Endodermal cell (in vitro differentiated cells): ENCODE measurements around the gene ZNF473. TPM values are rescaled to one million over a fixed set of nuclear protein-coding genes. Genes with fewer than 3 reads are reported as not detected.

Experiments
- DNase-seq: peaks from one replicate; pipeline ENCODE4 v3.0.0-alpha.2; 2017
- H3K27ac ChIP-seq: 2 replicates; pipeline ENCODE4 v1.5.1; 2013; ENCODE audit warnings: mild to moderate bottlenecking, low read depth, low read length, moderate library complexity
- H3K27me3 ChIP-seq: 2 replicates; pipeline ENCODE4 v1.6.1; 2013; ENCODE audit warnings: mild to moderate bottlenecking, low read length, moderate library complexity; ENCODE audit not compliant: insufficient read depth, control insufficient read depth, poor library complexity, severe bottlenecking
- H3K36me3 ChIP-seq: 2 replicates; pipeline ENCODE4 v1.7.0; 2013; ENCODE audit warnings: mild to moderate bottlenecking, low read length, moderate library complexity; ENCODE audit not compliant: control insufficient read depth, insufficient read depth
- H3K4me1 ChIP-seq: one replicate; pipeline ENCODE4 v1.7.0; 2013; ENCODE audit warnings: low read length; ENCODE audit not compliant: control insufficient read depth, insufficient read depth
- H3K4me3 ChIP-seq: 2 replicates; pipeline ENCODE4 v1.5.1; 2013; ENCODE audit warnings: mild to moderate bottlenecking, low read length, moderate library complexity
- H3K9ac ChIP-seq: 2 replicates; pipeline ENCODE4 v1.6.1; 2013; ENCODE audit warnings: mild to moderate bottlenecking, low read length, moderate library complexity; ENCODE audit not compliant: poor library complexity, severe bottlenecking; ENCODE audit errors: extremely low read depth
- H3K9me3 ChIP-seq: 2 replicates; pipeline ENCODE4 v1.6.1; 2013; ENCODE audit warnings: mild to moderate bottlenecking, low read length, moderate library complexity; ENCODE audit not compliant: control insufficient read depth
- H3K27ac Mint-ChIP-seq: 2 replicates; pipeline ENCODE4 v1.8.0; 2020; ENCODE audit warnings: mixed read lengths
- H3K27me3 Mint-ChIP-seq: 2 replicates; pipeline ENCODE4 v1.8.0; 2021; ENCODE audit warnings: mild to moderate bottlenecking, mixed read lengths; ENCODE audit not compliant: insufficient read depth
- H3K36me3 Mint-ChIP-seq: 2 replicates; pipeline ENCODE4 v1.8.0; 2020; ENCODE audit warnings: low read depth, mixed read lengths
- H3K4me1 Mint-ChIP-seq: 2 replicates; pipeline ENCODE4 v1.8.0; 2020; ENCODE audit warnings: mixed read lengths
- H3K4me3 Mint-ChIP-seq: 2 replicates; pipeline ENCODE4 v1.8.0; 2020; ENCODE audit warnings: mild to moderate bottlenecking, moderate library complexity, mixed read lengths
- H3K9me3 Mint-ChIP-seq: 2 replicates; pipeline ENCODE4 v1.8.0; 2020; ENCODE audit warnings: mild to moderate bottlenecking, mixed read lengths
- WGBS, 2 experiments: methylation state at CpG; one replicate each; pipeline versions ENCODE4 v1.1.5 to v1.1.7; 2013; ENCODE audit warnings: missing lambda C conversion rate in 2 of 2, mixed read lengths in 1 of 2; ENCODE audit not compliant: insufficient coverage in 1 of 2, insufficient read length in 1 of 2; 5-methylcytosine and 5-hydroxymethylcytosine counted together
- total RNA-seq, 2 donors: library from RNA; stranded (reverse); fragmentation: NEBNext Ultra II Directional in 1 of 2; extraction: Animal tissue kit (Norgen Biotek cat#: 25700) in 1 of 2; gene quantifications; 2 replicates in 1 of 2; 3 replicates in 1 of 2; pipeline ENCODE4 v1.2.1, GENCODE V29; 2021
- TF ChIP-seq, protein P1 (sequence below): fragments of 200-600 bp; sonication (generic); conservative IDR thresholded peaks from 2 replicates; pipeline ENCODE4 v1.5.0; 2021; ENCODE audit warnings: antibody characterized with exemption, mild to moderate bottlenecking

Gene ZNF473
- total RNA-seq, 2 donors from 2014 or later, result 9.5 to 12.0 TPM

DNA sequence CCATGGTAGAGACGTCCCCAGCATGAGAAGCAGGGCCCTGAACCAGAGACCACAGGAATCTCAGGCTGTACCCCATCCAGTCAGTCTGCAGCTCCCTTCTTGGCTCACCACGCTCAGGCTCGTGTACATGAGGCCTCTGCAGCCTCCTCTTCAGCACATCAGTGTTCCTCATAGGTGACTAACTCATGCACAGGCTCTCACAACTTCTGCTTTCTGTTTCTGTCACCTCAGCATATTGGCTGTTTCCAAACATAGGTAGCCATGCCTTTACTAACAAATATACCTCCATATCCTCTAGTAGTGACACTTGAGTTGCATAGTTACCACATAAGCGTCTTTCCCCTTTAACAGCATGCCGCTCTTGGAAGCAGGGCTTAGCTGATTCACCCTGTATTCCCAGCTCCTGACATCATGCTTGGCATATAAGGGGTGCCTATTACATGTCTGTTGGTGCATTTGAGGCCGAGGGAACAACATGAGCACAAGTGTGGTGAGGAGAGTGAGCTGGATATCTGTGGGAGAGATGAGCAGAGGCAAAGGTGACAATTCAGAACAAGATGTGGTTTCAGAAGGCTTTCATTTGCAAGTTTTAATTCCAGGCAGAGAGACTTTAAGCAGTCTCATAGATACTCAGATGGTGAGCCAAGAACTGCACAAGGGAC is 16.7 kb downstream of the ZNF473 start:
- TF ChIP-seq, protein P1, sequence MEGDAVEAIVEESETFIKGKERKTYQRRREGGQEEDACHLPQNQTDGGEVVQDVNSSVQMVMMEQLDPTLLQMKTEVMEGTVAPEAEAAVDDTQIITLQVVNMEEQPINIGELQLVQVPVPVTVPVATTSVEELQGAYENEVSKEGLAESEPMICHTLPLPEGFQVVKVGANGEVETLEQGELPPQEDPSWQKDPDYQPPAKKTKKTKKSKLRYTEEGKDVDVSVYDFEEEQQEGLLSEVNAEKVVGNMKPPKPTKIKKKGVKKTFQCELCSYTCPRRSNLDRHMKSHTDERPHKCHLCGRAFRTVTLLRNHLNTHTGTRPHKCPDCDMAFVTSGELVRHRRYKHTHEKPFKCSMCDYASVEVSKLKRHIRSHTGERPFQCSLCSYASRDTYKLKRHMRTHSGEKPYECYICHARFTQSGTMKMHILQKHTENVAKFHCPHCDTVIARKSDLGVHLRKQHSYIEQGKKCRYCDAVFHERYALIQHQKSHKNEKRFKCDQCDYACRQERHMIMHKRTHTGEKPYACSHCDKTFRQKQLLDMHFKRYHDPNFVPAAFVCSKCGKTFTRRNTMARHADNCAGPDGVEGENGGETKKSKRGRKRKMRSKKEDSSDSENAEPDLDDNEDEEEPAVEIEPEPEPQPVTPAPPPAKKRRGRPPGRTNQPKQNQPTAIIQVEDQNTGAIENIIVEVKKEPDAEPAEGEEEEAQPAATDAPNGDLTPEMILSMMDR, result no peak
- WGBS, 2 experiments, result 92 to 94% methylated on average over 4 to 6 of the region's 6 CpGs
- Mint-ChIP-seq H3K4me3 (no peak overlapping the region), H3K27me3 (no peaks in the 10 kb centered on the region), H3K27ac (no peak overlapping the region), H3K4me1 (no peaks in the 10 kb centered on the region), H3K9me3 (peaks cover 63% of the 10 kb centered on the region), H3K36me3 (peaks cover 93% of the 10 kb centered on the region)
- Histone ChIP-seq H3K27me3 (no peaks in the 10 kb centered on the region), H3K9me3 (peaks cover 63% of the 10 kb centered on the region), H3K9ac (no peak overlapping the region), H3K36me3 (peaks cover 94% of the 10 kb centered on the region), H3K27ac (no peak overlapping the region), H3K4me1 (no peaks in the 10 kb centered on the region), H3K4me3 (peak overlapping the region; percentile 27)
- DNase-seq, result no peak

DNA sequence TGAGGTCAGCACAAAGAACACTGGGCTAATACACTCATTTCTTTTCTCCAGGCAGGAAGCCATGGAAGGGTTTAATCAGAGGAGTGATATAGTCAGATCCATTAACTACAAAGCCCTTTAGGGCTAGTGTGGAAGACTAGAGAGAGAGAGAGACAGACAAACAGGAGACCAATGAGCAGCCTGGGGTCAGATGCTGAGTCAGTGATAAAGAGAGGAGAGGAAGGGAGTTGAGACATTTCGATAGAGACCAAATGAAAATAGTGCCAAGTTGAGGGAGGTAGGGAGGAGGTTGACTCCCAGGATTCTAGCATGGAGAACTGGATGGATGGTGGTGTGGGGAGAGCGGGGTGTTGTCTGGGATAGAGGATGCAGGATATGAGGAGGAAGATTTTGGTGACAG is 18.2 kb downstream of the ZNF473 start:
- H3K4me1 ChIP-seq, result no peaks in the 10 kb centered on the region
- peaks cover 78% of the 10 kb centered on the region for H3K9me3 ChIP-seq
- WGBS, 2 experiments, result 94 to 100% methylated on average over 1 to 2 of the region's 2 CpGs
- peaks cover 96% of the 10 kb centered on the region for H3K36me3 ChIP-seq
- no peak overlapping the region for H3K9ac ChIP-seq
- H3K36me3 Mint-ChIP-seq, result peaks cover 99% of the 10 kb centered on the region
- no peaks in the 10 kb centered on the region for H3K27me3 ChIP-seq
- no peak overlapping the region for H3K27ac ChIP-seq
- H3K9me3 Mint-ChIP-seq, result peaks cover 78% of the 10 kb centered on the region
- H3K27ac Mint-ChIP-seq, result no peak overlapping the region
- H3K4me3 ChIP-seq, result no peak overlapping the region
- DNase-seq, result no peak
- H3K27me3 Mint-ChIP-seq, result no peaks in the 10 kb centered on the region
- H3K4me3 Mint-ChIP-seq, result no peak overlapping the region
- TF ChIP-seq, protein P1, result no peak
- no peaks in the 10 kb centered on the region for H3K4me1 Mint-ChIP-seq

DNA sequence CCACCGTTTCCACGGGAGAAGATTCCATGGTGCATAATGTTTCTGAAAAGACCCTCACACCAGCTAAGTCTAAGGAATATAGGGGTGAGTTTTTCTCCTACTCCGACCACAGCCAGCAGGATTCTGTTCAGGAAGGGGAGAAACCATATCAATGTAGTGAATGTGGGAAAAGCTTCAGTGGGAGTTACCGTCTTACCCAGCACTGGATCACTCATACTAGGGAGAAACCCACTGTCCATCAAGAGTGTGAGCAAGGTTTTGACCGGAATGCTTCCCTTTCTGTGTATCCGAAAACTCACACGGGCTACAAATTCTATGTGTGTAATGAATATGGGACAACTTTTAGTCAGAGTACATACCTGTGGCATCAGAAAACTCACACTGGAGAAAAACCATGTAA is 19.1 kb downstream of the ZNF473 start:
- peaks cover 92% of the 10 kb centered on the region for H3K36me3 Mint-ChIP-seq
- Histone ChIP-seq H3K27ac (no peak overlapping the region), H3K4me1 (no peaks in the 10 kb centered on the region), H3K9ac (no peak overlapping the region), H3K4me3 (peak overlapping the region; percentile 43), H3K9me3 (peaks cover 78% of the 10 kb centered on the region), H3K36me3 (peaks cover 87% of the 10 kb centered on the region), H3K27me3 (no peaks in the 10 kb centered on the region)
- H3K4me3 Mint-ChIP-seq, result no peak overlapping the region
- TF ChIP-seq, protein P1, result no peak
- WGBS, 2 experiments, result 96 to 100% methylated on average over 3 to 7 of the region's 7 CpGs
- no peaks in the 10 kb centered on the region for H3K4me1 Mint-ChIP-seq
- H3K27ac Mint-ChIP-seq, result no peak overlapping the region
- peaks cover 85% of the 10 kb centered on the region for H3K9me3 Mint-ChIP-seq
- no peaks in the 10 kb centered on the region for H3K27me3 Mint-ChIP-seq
- no peak for DNase-seq
